ENCODE measurements around the gene OTULIN. TPM values are rescaled to one million over a fixed set of nuclear protein-coding genes. Genes with fewer than 3 reads are reported as not detected.

OTULIN gene
- total and polyA plus RNA-seq, 2 of the 13 experiments (the other 11 are each of a cell fraction or from before 2014, with no cell fraction given): 7.0 to 34.8 TPM

DNA sequence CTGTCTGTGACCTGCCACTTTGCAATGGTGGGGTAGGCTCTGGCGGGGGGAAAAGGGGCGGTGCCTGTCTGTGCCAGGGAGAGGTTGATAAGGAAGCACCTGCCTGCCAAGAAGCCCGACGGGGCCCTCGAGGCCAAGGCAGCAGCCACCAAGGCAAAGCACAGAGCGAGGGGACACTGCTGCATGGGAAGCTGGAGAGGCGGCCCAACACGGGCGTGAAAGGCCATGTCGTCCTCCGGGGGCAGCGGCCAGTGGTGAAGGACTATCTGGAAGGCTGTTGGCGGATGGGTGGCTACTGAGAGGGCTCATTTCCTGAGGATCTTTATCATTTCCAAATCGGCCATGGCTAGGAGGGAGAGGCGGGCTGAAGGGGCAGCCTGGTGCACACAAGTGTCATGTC lies 66.4 kb downstream of the OTULIN start:
- TF ChIP-seq BRCA1 (CRISPR knock-in tag; IDR thresholded peaks at IDR 0.05) (no peak), ZC3H4 (CRISPR knock-in tag; IDR thresholded peaks at IDR 0.05; ENCODE audit: borderline replicate concordance) (no peak), HOXA3 (CRISPR knock-in tag; IDR thresholded peaks at IDR 0.05) (no peak)
- TF ChIP-seq, protein P1, sequence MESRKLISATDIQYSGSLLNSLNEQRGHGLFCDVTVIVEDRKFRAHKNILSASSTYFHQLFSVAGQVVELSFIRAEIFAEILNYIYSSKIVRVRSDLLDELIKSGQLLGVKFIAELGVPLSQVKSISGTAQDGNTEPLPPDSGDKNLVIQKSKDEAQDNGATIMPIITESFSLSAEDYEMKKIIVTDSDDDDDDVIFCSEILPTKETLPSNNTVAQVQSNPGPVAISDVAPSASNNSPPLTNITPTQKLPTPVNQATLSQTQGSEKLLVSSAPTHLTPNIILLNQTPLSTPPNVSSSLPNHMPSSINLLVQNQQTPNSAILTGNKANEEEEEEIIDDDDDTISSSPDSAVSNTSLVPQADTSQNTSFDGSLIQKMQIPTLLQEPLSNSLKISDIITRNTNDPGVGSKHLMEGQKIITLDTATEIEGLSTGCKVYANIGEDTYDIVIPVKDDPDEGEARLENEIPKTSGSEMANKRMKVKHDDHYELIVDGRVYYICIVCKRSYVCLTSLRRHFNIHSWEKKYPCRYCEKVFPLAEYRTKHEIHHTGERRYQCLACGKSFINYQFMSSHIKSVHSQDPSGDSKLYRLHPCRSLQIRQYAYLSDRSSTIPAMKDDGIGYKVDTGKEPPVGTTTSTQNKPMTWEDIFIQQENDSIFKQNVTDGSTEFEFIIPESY (CRISPR knock-in tag; IDR thresholded peaks at IDR 0.05): peak; percentile 48; the same call in 1 of the 2 replicates

DNA sequence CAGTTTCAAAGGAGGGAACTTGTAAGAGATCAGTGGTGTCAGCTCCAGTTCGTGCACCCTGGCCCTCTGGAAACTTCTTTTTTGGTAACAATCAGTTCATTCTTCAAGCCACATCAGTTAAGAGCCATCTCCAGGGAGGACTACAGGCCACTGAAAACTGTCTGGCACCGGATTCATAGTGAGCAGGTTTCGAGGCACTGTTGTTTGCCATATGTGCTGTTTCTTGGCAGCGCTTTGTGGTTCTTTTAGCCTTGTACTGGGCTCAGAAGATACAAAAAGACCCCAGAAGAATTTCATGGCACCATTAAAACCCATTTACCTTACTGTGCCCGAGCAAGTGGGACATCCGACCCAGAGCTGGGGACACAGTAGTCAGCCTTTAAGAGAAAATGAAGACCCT lies 68.5 kb downstream of the OTULIN start:
- BruUV-seq (replicated peaks): no TSS peak
- Histone ChIP-seq H3K4me2 (ENCODE audit: low read depth, low read length) (no peak overlapping the region), H3K9me3 (ENCODE audit: low read length) (no peaks in the 10 kb centered on the region), H3K27me3 (ENCODE audit: control insufficient read depth in 1 of 2, insufficient read depth in 2 of 2, low read length in 2 of 2) (no peaks in the 10 kb centered on the region), H3K79me2 (ENCODE audit: insufficient read depth, low read length) (no peaks in the 10 kb centered on the region), H3K4me3 (replicated peaks in 1 of 3; ENCODE audit: insufficient read depth in 1 of 3, low read depth in 2 of 3, low read length in 3 of 3) (no peak overlapping the region), H4K20me1 (ENCODE audit: insufficient read depth, low read length) (no peaks in the 10 kb centered on the region), H3K9ac (ENCODE audit: insufficient read depth, low read depth, low read length) (no peak overlapping the region), H2AFZ (ENCODE audit: low read length) (no peak overlapping the region), H3K27ac (ENCODE audit: extremely low read length, insufficient read depth, low read length) (no peak overlapping the region), H3K36me3 (replicated peaks in 1 of 2; ENCODE audit: control insufficient read depth in 1 of 2, insufficient read depth in 2 of 2, low read length in 2 of 2) (peaks cover 0 to 20% of the 10 kb centered on the region in 2 experiments; a peak in 2 of 5 replicates), H3K4me1 (ENCODE audit: insufficient read depth, low read length) (peaks cover 20% of the 10 kb centered on the region)
- POLR2A ChIA-PET: no interaction called here
- ATAC-seq (no peak), FAIRE-seq (no peak), DNase-seq (ENCODE audit: low spot score) (no peak)
- in situ Hi-C loops (cut with HindIII; ENCODE audit: extremely low pct_ligation_motif_present, low pct_unique_long_range_greater_than_20kb) (no loop called here), intact Hi-C loops (cut with micrococcal nuclease; ENCODE audit: unreplicated experiment) (no loop called here)
- 100% methylated on average over 6 of the region's 6 CpGs for WGBS (ENCODE audit: low lambda C conversion rate)
- CTCF ChIA-PET (ENCODE audit: low intra/inter-chr PET ratio, low total read pairs): no interaction called here
- no peak for TF ChIP-seq ZNF451 (CRISPR knock-in tag; IDR thresholded peaks at IDR 0.05)
- TF ChIP-seq JUNB (CRISPR knock-in tag; IDR thresholded peaks at IDR 0.05; ENCODE audit: borderline replicate concordance): no peak

More for the DNA sequence above, 66.4 kb downstream of the OTULIN start:
- DNase-seq (ENCODE audit: low spot score) (no peak), FAIRE-seq (no peak), ATAC-seq (no peak)
- H3K27me3 ChIP-seq (ENCODE audit: control insufficient read depth in 1 of 2, insufficient read depth in 2 of 2, low read length in 2 of 2): no peaks in the 10 kb centered on the region
- H2AFZ ChIP-seq (ENCODE audit: low read length): no peak overlapping the region
- peaks cover 3 to 19% of the 10 kb centered on the region in 2 experiments; a peak in 4 of 5 replicates for H3K36me3 ChIP-seq (replicated peaks in 1 of 2; ENCODE audit: control insufficient read depth in 1 of 2, insufficient read depth in 2 of 2, low read length in 2 of 2)
- WGBS (ENCODE audit: low lambda C conversion rate): 91% methylated on average over 15 of the region's 15 CpGs
- peaks cover 28% of the 10 kb centered on the region for H3K4me1 ChIP-seq (ENCODE audit: insufficient read depth, low read length)
- ChIA-PET CTCF (ENCODE audit: low intra/inter-chr PET ratio, low total read pairs) (no interaction called here), POLR2A (interaction anchor here (1.5 kb wide), 1 partner anchor 278 kb away, joined by 3 read pairs; no protein-coding TSS in a partner anchor)
- no peak overlapping the region for H3K9ac ChIP-seq (ENCODE audit: insufficient read depth, low read depth, low read length)
- no peak overlapping the region for H3K4me3 ChIP-seq (replicated peaks in 1 of 3; ENCODE audit: insufficient read depth in 1 of 3, low read depth in 2 of 3, low read length in 3 of 3)
- no peak overlapping the region for H3K27ac ChIP-seq (ENCODE audit: extremely low read length, insufficient read depth, low read length)
- no peak overlapping the region for H3K4me2 ChIP-seq (ENCODE audit: low read depth, low read length)
- no peaks in the 10 kb centered on the region for H3K9me3 ChIP-seq (ENCODE audit: low read length)
- no TSS peak for BruUV-seq (replicated peaks)
- no peaks in the 10 kb centered on the region for H4K20me1 ChIP-seq (ENCODE audit: insufficient read depth, low read length)
- in situ Hi-C loops (cut with HindIII; ENCODE audit: extremely low pct_ligation_motif_present, low pct_unique_long_range_greater_than_20kb) (no loop called here), intact Hi-C loops (cut with micrococcal nuclease; ENCODE audit: unreplicated experiment) (no loop called here)
- H3K79me2 ChIP-seq (ENCODE audit: insufficient read depth, low read length): no peaks in the 10 kb centered on the region

Data from HepG2 (cell line).